Measurements from ENCODE around the gene KLHL18.

Gene KLHL18

GRCh38 chr3:47266709-47267489 is 15.8 kb upstream of the KLHL18 start:
- H3K4me1 Mint-ChIP-seq, result peaks cover 7% of the 10 kb centered on the region
- H3K27ac Mint-ChIP-seq, result peak overlapping the region in 1 of 3 experiments; percentile 10
- H3K9me3 Mint-ChIP-seq, result no peaks in the 10 kb centered on the region
- no peak for TF ChIP-seq CTCF (IDR thresholded peaks at IDR 0.05; ENCODE audit: unreplicated experiment in 3 of 3)
- H3K4me3 Mint-ChIP-seq, result no peak overlapping the region
- no peaks in the 10 kb centered on the region for H3K27me3 Mint-ChIP-seq (ENCODE audit: low read depth)
- no peaks in the 10 kb centered on the region for H3K36me3 Mint-ChIP-seq (ENCODE audit: low read depth)

DNA sequence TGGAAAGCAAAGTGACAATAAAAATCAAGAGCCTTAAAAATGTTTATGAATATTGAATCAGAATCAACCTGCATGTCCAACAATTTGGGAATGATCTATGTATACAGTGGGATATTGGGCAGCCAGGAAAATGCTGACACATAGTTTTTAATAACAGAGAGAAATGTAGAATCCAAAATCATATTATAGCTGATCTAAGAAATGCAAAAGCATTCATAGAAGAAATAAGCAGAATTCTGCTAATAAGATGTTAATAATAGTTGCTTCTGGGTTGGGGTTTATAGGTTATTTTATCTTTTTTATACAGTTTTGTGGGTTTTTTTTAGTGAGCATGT is 15.3 kb upstream of the KLHL18 start:
- H3K4me1 Mint-ChIP-seq, result peaks cover 7% of the 10 kb centered on the region
- no peaks in the 10 kb centered on the region for H3K9me3 Mint-ChIP-seq
- H3K36me3 Mint-ChIP-seq (ENCODE audit: low read depth), result no peaks in the 10 kb centered on the region
- H3K4me3 Mint-ChIP-seq, result no peak overlapping the region
- no peak overlapping the region for H3K27ac Mint-ChIP-seq
- TF ChIP-seq CTCF (IDR thresholded peaks at IDR 0.05; ENCODE audit: unreplicated experiment in 3 of 3), result no peak
- no peaks in the 10 kb centered on the region for H3K27me3 Mint-ChIP-seq (ENCODE audit: low read depth)

DNA sequence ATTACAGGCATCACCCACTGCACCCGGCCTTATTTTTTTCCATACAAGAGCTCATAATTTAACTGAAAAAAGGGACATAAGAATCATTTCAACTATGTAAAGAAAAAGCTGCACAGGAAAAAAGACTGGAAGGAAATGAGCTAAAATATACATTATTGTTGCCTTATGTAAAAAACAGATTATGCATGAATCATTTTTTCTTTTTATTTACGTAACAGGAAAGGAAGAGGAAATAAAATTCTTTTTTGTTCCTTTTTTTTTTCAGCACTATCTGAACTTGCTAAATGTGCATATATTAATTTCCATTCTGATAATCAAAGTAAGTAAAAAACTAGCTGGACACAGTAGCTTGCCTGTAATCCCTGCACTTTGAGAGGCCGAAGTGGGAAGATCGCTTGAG is 12.2 kb upstream of the KLHL18 start:
- Mint-ChIP-seq H3K4me1 (peaks cover 7% of the 10 kb centered on the region), H3K27me3 (ENCODE audit: low read depth) (no peaks in the 10 kb centered on the region), H3K9me3 (no peaks in the 10 kb centered on the region)

DNA sequence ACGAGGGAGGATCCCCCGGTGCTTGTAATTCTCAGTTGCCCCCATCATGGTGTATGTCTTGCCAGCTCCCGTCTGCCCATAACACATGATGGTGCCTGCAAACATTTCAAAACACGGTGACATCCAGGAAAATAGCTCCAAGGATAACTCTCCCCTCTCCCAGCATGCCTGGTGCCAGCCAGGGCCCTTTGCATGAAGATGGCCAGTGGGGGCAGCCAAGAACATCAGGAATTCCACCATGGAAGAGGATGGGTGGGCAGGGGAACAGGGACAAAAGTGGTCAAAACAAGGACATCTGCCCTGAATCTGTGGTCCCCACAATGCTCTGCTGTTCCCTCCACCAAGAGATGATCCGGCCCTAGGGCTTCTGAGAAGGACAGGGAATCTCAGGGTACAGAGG is 9.2 kb upstream of the KLHL18 start:
- TF ChIP-seq CTCF (IDR thresholded peaks at IDR 0.05; ENCODE audit: unreplicated experiment in 3 of 3), result no peak
- H3K27ac Mint-ChIP-seq, result no peak overlapping the region
- no peaks in the 10 kb centered on the region for H3K27me3 Mint-ChIP-seq (ENCODE audit: low read depth)
- H3K9me3 Mint-ChIP-seq, result no peaks in the 10 kb centered on the region
- H3K4me3 Mint-ChIP-seq, result no peak overlapping the region
- no peaks in the 10 kb centered on the region for H3K4me1 Mint-ChIP-seq
- H3K36me3 Mint-ChIP-seq (ENCODE audit: low read depth), result peaks cover 4% of the 10 kb centered on the region

More for the DNA sequence above, 12.2 kb upstream of the KLHL18 start:
- Mint-ChIP-seq H3K4me3 (no peak overlapping the region), H3K27ac (no peak overlapping the region), H3K36me3 (ENCODE audit: low read depth) (peaks cover 3% of the 10 kb centered on the region)
- no peak for TF ChIP-seq CTCF (IDR thresholded peaks at IDR 0.05; ENCODE audit: unreplicated experiment in 3 of 3)

- Mint-ChIP-seq H3K27ac (no peak overlapping the region), H3K27me3 (ENCODE audit: low read depth) (no peaks in the 10 kb centered on the region), H3K4me3 (no peak overlapping the region), H3K36me3 (ENCODE audit: low read depth) (peaks cover 4% of the 10 kb centered on the region), H3K9me3 (no peaks in the 10 kb centered on the region), H3K4me1 (no peaks in the 10 kb centered on the region)
- TF ChIP-seq CTCF (IDR thresholded peaks at IDR 0.05; ENCODE audit: unreplicated experiment in 3 of 3), result no peak
Observed at GRCh38 chr3:47274652-47275051, 8.1 kb upstream of the KLHL18 start.

DNA sequence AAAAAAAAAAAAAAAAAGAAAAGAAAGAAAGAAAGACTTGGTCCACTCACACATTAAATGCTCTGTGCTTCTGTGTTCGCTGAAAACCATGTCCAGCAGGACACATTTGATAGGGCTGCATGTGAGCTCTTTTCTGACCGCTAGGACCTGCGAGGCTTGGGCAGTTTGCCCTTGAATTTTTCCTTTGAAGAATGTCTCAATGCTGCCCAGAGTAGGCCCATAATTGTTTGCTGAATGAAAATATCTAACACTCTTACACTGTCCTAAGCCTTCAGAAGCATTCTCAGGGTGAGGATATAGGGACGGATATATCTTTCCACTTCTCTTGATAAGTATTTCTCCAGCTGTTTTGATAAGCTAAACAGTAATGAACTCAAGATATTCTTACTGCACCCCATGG is 6.2 kb upstream of the KLHL18 start:
- Mint-ChIP-seq H3K27ac (no peak overlapping the region), H3K36me3 (ENCODE audit: low read depth) (peaks cover 4% of the 10 kb centered on the region), H3K9me3 (no peaks in the 10 kb centered on the region), H3K4me3 (no peak overlapping the region), H3K27me3 (ENCODE audit: low read depth) (no peaks in the 10 kb centered on the region), H3K4me1 (no peaks in the 10 kb centered on the region)
- TF ChIP-seq CTCF (IDR thresholded peaks at IDR 0.05; ENCODE audit: unreplicated experiment in 3 of 3), result no peak
